OCI-LY1 (cell line): ENCODE measurements around the gene PTPN14.

ENCODE experiments used
- H2AFZ ChIP-seq: fragments of 200-600 bp; sonication (generic), shearing (Covaris generic); 2 replicates; pipeline ENCODE4 v1.6.0; 2014; ENCODE audit warnings: antibody characterized with exemption, mild to moderate bottlenecking, low read length
- H3F3A ChIP-seq: fragments of 200-600 bp; sonication (generic), shearing (Covaris generic); 2 replicates; pipeline ENCODE4 v1.6.0; 2014; ENCODE audit warnings: mild to moderate bottlenecking, antibody characterized with exemption, low read length, moderate library complexity; ENCODE audit not compliant: insufficient read depth
- H3K27ac ChIP-seq: fragments of 200-600 bp; sonication (generic); 2 replicates; pipeline ENCODE4 v1.5.1; 2014; ENCODE audit warnings: low read length, mixed run types, mild to moderate bottlenecking, low read depth; ENCODE audit not compliant: poor library complexity, severe bottlenecking
- H3K27me3 ChIP-seq: fragments of 200-600 bp; sonication (generic); 2 replicates; pipeline ENCODE4 v1.6.0; 2014; ENCODE audit warnings: antibody characterized with exemption, mild to moderate bottlenecking, low read length, moderate library complexity; ENCODE audit not compliant: insufficient read depth
- H3K36me3 ChIP-seq: fragments of 200-600 bp; sonication (generic); 2 replicates; pipeline ENCODE4 v1.6.1; 2014; ENCODE audit warnings: mild to moderate bottlenecking, antibody characterized with exemption, low read length, moderate library complexity, mixed read lengths; ENCODE audit not compliant: insufficient read depth
- H3K4me1 ChIP-seq: fragments of 200-600 bp; sonication (generic); 2 replicates; pipeline ENCODE4 v1.5.1; 2014; ENCODE audit warnings: mild to moderate bottlenecking, low read length, moderate library complexity; ENCODE audit not compliant: insufficient read depth, severe bottlenecking
- H3K4me2 ChIP-seq: fragments of 200-600 bp; sonication (generic), shearing (Covaris generic); 2 replicates; pipeline ENCODE4 v1.6.1; 2014; ENCODE audit warnings: low read length
- H3K4me3 ChIP-seq: fragments of 200-600 bp; sonication (generic); 2 replicates; pipeline ENCODE4 v1.5.1; 2014; ENCODE audit warnings: low read length, low read depth, mild to moderate bottlenecking, mixed read lengths; ENCODE audit not compliant: poor library complexity, severe bottlenecking
- H3K79me2 ChIP-seq: fragments of 200-600 bp; shearing (Covaris generic); 2 replicates; pipeline ENCODE4 v1.6.1; 2016; ENCODE audit warnings: mixed run types, low read length, mixed read lengths; ENCODE audit not compliant: insufficient read depth
- H3K9ac ChIP-seq: fragments of 200-600 bp; sonication (generic), shearing (Covaris generic); 2 replicates; pipeline ENCODE4 v1.6.1; 2014; ENCODE audit warnings: mild to moderate bottlenecking, low read length, mixed read lengths
- H3K9me2 ChIP-seq: fragments of 200-600 bp; sonication (generic), shearing (Covaris generic); 2 replicates; pipeline ENCODE4 v1.6.1; 2014; ENCODE audit warnings: low read depth, mild to moderate bottlenecking, low read length, mixed read lengths
- H3K9me3 ChIP-seq: fragments of 200-600 bp; shearing (Covaris generic); 2 replicates; pipeline ENCODE4 v1.6.1; 2014; ENCODE audit warnings: low read length, mixed read lengths
- H4K20me1 ChIP-seq: fragments of 200-600 bp; sonication (generic), shearing (Covaris generic); 2 replicates; pipeline ENCODE4 v1.6.0; 2016; ENCODE audit warnings: mild to moderate bottlenecking, low read length; ENCODE audit not compliant: insufficient read depth
- CTCF ChIP-seq: fragments of 200-600 bp; sonication (generic), shearing (Covaris generic); IDR thresholded peaks from 2 replicates; pipeline ENCODE4 v1.5.1; 2017; ENCODE audit warnings: mild to moderate bottlenecking, antibody characterized with exemption, low read length, moderate library complexity, mixed read lengths
- EZH2 ChIP-seq: fragments of 200-600 bp; sonication (generic), shearing (Covaris generic); IDR thresholded peaks from 2 replicates; pipeline ENCODE4 v1.8.0; 2017; ENCODE audit warnings: borderline replicate concordance, mixed run types, mild to moderate bottlenecking, antibody characterized with exemption, low read length, moderate library complexity, mixed read lengths

Gene PTPN14

GRCh38 chr1:214545293-214545692 is 6.1 kb downstream of the PTPN14 start:
- no peaks in the 10 kb centered on the region for H3K27me3 ChIP-seq
- no peak for TF ChIP-seq CTCF
- no peak for TF ChIP-seq EZH2
- no peaks in the 10 kb centered on the region for H3K36me3 ChIP-seq
- H3F3A ChIP-seq, result no peaks in the 10 kb centered on the region
- H3K79me2 ChIP-seq, result no peaks in the 10 kb centered on the region
- H3K4me3 ChIP-seq, result no peak overlapping the region
- no peak overlapping the region for H3K4me2 ChIP-seq
- no peak overlapping the region for H3K9ac ChIP-seq
- no peaks in the 10 kb centered on the region for H3K9me2 ChIP-seq
- H2AFZ ChIP-seq, result no peak overlapping the region
- no peaks in the 10 kb centered on the region for H3K4me1 ChIP-seq
- no peaks in the 10 kb centered on the region for H4K20me1 ChIP-seq
- H3K9me3 ChIP-seq, result no peaks in the 10 kb centered on the region
- H3K27ac ChIP-seq, result no peak overlapping the region

GRCh38 chr1:214544791-214545190 is 6.6 kb downstream of the PTPN14 start:
- Histone ChIP-seq H3K4me3 (no peak overlapping the region), H4K20me1 (no peaks in the 10 kb centered on the region), H3K4me1 (no peaks in the 10 kb centered on the region), H3K9me2 (no peaks in the 10 kb centered on the region), H3K36me3 (no peaks in the 10 kb centered on the region), H3K4me2 (no peak overlapping the region), H3F3A (no peaks in the 10 kb centered on the region), H3K27me3 (no peaks in the 10 kb centered on the region), H3K79me2 (no peaks in the 10 kb centered on the region), H3K9ac (no peak overlapping the region), H2AFZ (no peak overlapping the region), H3K27ac (no peak overlapping the region), H3K9me3 (no peaks in the 10 kb centered on the region)
- TF ChIP-seq CTCF, result no peak
- no peak for TF ChIP-seq EZH2

GRCh38 chr1:214542275-214543199 is 8.9 kb downstream of the PTPN14 start:
- H3K9me2 ChIP-seq, result no peaks in the 10 kb centered on the region
- H3K4me3 ChIP-seq, result no peak overlapping the region
- H3K27ac ChIP-seq, result no peak overlapping the region
- no peaks in the 10 kb centered on the region for H3K4me1 ChIP-seq
- H2AFZ ChIP-seq, result no peak overlapping the region
- H4K20me1 ChIP-seq, result no peaks in the 10 kb centered on the region
- H3F3A ChIP-seq, result no peaks in the 10 kb centered on the region
- H3K79me2 ChIP-seq, result no peaks in the 10 kb centered on the region
- no peak overlapping the region for H3K4me2 ChIP-seq
- TF ChIP-seq CTCF (no peak), EZH2 (no peak)
- H3K9ac ChIP-seq, result no peak overlapping the region
- no peaks in the 10 kb centered on the region for H3K36me3 ChIP-seq
- no peaks in the 10 kb centered on the region for H3K27me3 ChIP-seq
- H3K9me3 ChIP-seq, result no peaks in the 10 kb centered on the region
